GM12878 (cell line): ENCODE measurements around the gene LRRC31. TPM values are rescaled to one million over a fixed set of nuclear protein-coding genes. Genes with fewer than 3 reads are reported as not detected.

ENCODE experiments used
- ATAC-seq: fragments of 200-7000 bp; cut with Tn5 transposase; 3 replicates; pipeline ENCODE4 v1.9.1; 2020; ENCODE audit warnings: mild to moderate bottlenecking, moderate library complexity
- BruUV-seq: library from RNA; stranded (reverse); fragments of 400-500 nt; replicated peaks from 2 replicates; lab custom pipeline; 2021; lab: Mats Ljungman, UMichigan
- CTCF ChIA-PET: fragments of 300-600 bp; sonication (Branson Sonifier 250); formaldehyde crosslinking; extraction: SDS; loops from one replicate; lab custom pipeline; 2021; ENCODE audit warnings: inconsistent platforms; lab: Yijun Ruan, JAX
- POLR2A ChIA-PET: fragments of 350-600 bp; formaldehyde crosslinking; extraction: SDS; loops from one replicate; lab custom pipeline; 2021; ENCODE audit warnings: inconsistent platforms; lab: Charles Lee
- RAD21 ChIA-PET: fragments of 300-600 bp; sonication (Branson Sonifier 250); formaldehyde crosslinking; loops from one replicate; lab custom pipeline; 2023; ENCODE audit warnings: antibody characterized with exemption; ENCODE audit not compliant: unreplicated experiment; lab: Charles Lee
- SMC1A ChIA-PET: fragments of 300-600 bp; sonication (Branson Sonifier 250); formaldehyde crosslinking; loops from one replicate; lab custom pipeline; 2023; ENCODE audit not compliant: unreplicated experiment, uncharacterized antibody; lab: Charles Lee
- DNase-seq: peaks from one replicate; pipeline ENCODE4 v3.0.0-alpha.2; 2011; ENCODE audit warnings: low read depth, low spot score
- FAIRE-seq: peaks from 3 replicates; lab custom pipeline; 2011; peaks lifted over from hg19 to GRCh38; lab: Jason Lieb, UNC
- H2AFZ ChIP-seq: 2 replicates; pipeline ENCODE4 v1.6.0; 2011; ENCODE audit warnings: low read depth, low read length, control low read depth; ENCODE audit not compliant: control insufficient read depth
- H3K27ac ChIP-seq: 2 replicates; pipeline ENCODE4 v1.5.1; 2011; ENCODE audit warnings: control low read depth; ENCODE audit not compliant: control insufficient read depth, insufficient read depth
- H3K27me3 ChIP-seq, 2 experiments: replicated peaks in 1 of 2; 2 replicates each; pipeline versions ENCODE4 v1.6.0 to v1.6.1; 2011; ENCODE audit warnings: low read length in 1 of 2; ENCODE audit not compliant: control insufficient read depth in 2 of 2, insufficient read depth in 2 of 2
- H3K36me3 ChIP-seq, 2 experiments: 2 replicates each; pipeline ENCODE4 v1.5.1; 2011; ENCODE audit warnings: low read length in 1 of 2; ENCODE audit not compliant: control insufficient read depth in 2 of 2, insufficient read depth in 2 of 2
- H3K4me1 ChIP-seq: 2 replicates; pipeline ENCODE4 v1.6.1; 2011; ENCODE audit warnings: mild to moderate bottlenecking, low read length, moderate library complexity, mixed read lengths; ENCODE audit not compliant: control insufficient read depth, insufficient read depth
- H3K4me2 ChIP-seq: 2 replicates; pipeline ENCODE4 v1.6.0; 2011; ENCODE audit warnings: control low read depth; ENCODE audit not compliant: control insufficient read depth, insufficient read depth
- H3K4me3 ChIP-seq: fragments of 200-600 bp; sonication (generic); 2 replicates; pipeline ENCODE4 v1.5.1; 2016
- H3K79me2 ChIP-seq: 2 replicates; pipeline ENCODE4 v1.6.0; 2011; ENCODE audit warnings: low read length; ENCODE audit not compliant: control insufficient read depth, insufficient read depth
- H3K9ac ChIP-seq: 2 replicates; pipeline ENCODE4 v1.8.0; 2011; ENCODE audit warnings: low read length, control low read depth, mixed read lengths; ENCODE audit not compliant: control insufficient read depth, insufficient read depth
- H3K9me3 ChIP-seq: replicated peaks from 3 replicates; pipeline ENCODE4 v1.5.1; 2011; ENCODE audit warnings: mild to moderate bottlenecking, low read length; ENCODE audit not compliant: control insufficient read depth, insufficient read depth
- H4K20me1 ChIP-seq: 2 replicates; pipeline ENCODE4 v1.6.0; 2011; ENCODE audit not compliant: control insufficient read depth, insufficient read depth
- BACH1 ChIP-seq: fragments of 450-650 bp; IDR thresholded peaks from 2 replicates; pipeline ENCODE4 v1.6.1; 2017; ENCODE audit warnings: mild to moderate bottlenecking, borderline replicate concordance
- CHD4 ChIP-seq: fragments of 200-600 bp; sonication (generic); IDR thresholded peaks from 2 replicates; pipeline ENCODE4 v1.6.1; 2016; ENCODE audit warnings: mild to moderate bottlenecking
- EP300 ChIP-seq, 2 experiments: fragments of 150-350 bp in 1 of 2; IDR thresholded peaks; 2 replicates each; pipeline ENCODE4 v1.6.1; 2011 to 2012; ENCODE audit warnings: low read depth in 2 of 2, low read length in 2 of 2, borderline replicate concordance in 1 of 2, improper control_type of control experiment in 1 of 2, inconsistent platforms in 1 of 2; ENCODE audit not compliant: control insufficient read depth in 1 of 2
- GABPA ChIP-seq: IDR thresholded peaks from 2 replicates; pipeline ENCODE4 v1.6.1; 2014; ENCODE audit warnings: antibody characterized with exemption, low read depth, mild to moderate bottlenecking, inconsistent platforms
- NFYA ChIP-seq: IDR thresholded peaks from 2 replicates; pipeline ENCODE4 v1.6.1; 2011; ENCODE audit warnings: low read depth, mild to moderate bottlenecking, low read length, improper control_type of control experiment, borderline replicate concordance
- RB1 ChIP-seq: fragments of 450-650 bp; formaldehyde crosslinking; IDR thresholded peaks from 2 replicates; pipeline ENCODE4 v1.6.1; 2017; ENCODE audit warnings: mild to moderate bottlenecking, borderline replicate concordance
- RELA ChIP-seq: fragments of 450-650 bp; IDR thresholded peaks from 2 replicates; pipeline ENCODE4 v1.8.0; 2014; ENCODE audit warnings: borderline replicate concordance; ENCODE audit not compliant: partially characterized antibody
- SIN3A ChIP-seq: IDR thresholded peaks from 2 replicates; pipeline ENCODE4 v1.6.1; 2012; ENCODE audit warnings: low read depth, low read length, improper control_type of control experiment
- WGBS: methylation state at CpG from one replicate; pipeline ENCODE4 v1.1.6; 2016; ENCODE audit warnings: low lambda C conversion rate; ENCODE audit not compliant: insufficient replicate concordance, insufficient coverage; ENCODE audit errors: missing lambda C conversion rate; 5-methylcytosine and 5-hydroxymethylcytosine counted together
- in situ Hi-C: fragments of 300-500 bp; cut with MboI; formaldehyde crosslinking; loops from 9 replicates; pipeline ENCODE4 v1.14.3; 2018; ENCODE audit warnings: mixed read lengths
- intact Hi-C: fragments of 100-400 bp; cut with micrococcal nuclease; formaldehyde crosslinking; loops from one replicate; pipeline ENCODE4 v1.14.2; 2022; ENCODE audit not compliant: unreplicated experiment
- polyA plus RNA-seq, 11 experiments: library from polyadenylated mRNA; depleted of rRNA in 4 of 11; unstranded in 6 of 11; stranded (reverse) in 5 of 11; fragments of >200 nt; fragmentation: Nextera tagmentation in 4 of 11; fragmentation: Illumina TruSeq in 1 of 11; extraction: Ambion mirVana in 4 of 11; extraction: Trizol in 1 of 11; gene quantifications; 1 replicate in 1 of 11; 2 replicates in 10 of 11; pipeline versions ENCODE4 v1.2.1 to v1.2.3, GENCODE V29; 2011 to 2016; ENCODE audit warnings: inconsistent platforms in 2 of 11, missing spikeins in 2 of 11, low read depth in 1 of 11
- total RNA-seq, 4 experiments: library from RNA; depleted of rRNA in 3 of 4; stranded (reverse); fragments of >200 nt in 3 of 4; fragmentation: Illumina TruSeq in 1 of 4; extraction: Trizol in 1 of 4; gene quantifications; 2 replicates each; pipeline versions ENCODE4 v1.2.1 to v1.2.3, GENCODE V29; 2013 to 2021
- TF ChIP-seq, protein P1 (sequence below): fragments of 450-650 bp; IDR thresholded peaks from 2 replicates; pipeline ENCODE4 v1.6.1; 2017; ENCODE audit warnings: mild to moderate bottlenecking, moderate library complexity
- TF ChIP-seq, protein P2 (sequence below): IDR thresholded peaks from 2 replicates; pipeline ENCODE4 v1.6.1; 2011; ENCODE audit warnings: mild to moderate bottlenecking, low read depth, low read length, moderate library complexity; ENCODE audit not compliant: insufficient replicate concordance
- TF ChIP-seq, protein P3 (sequence below): fragments of 450-650 bp; IDR thresholded peaks from 2 replicates; pipeline ENCODE4 v1.6.1; 2016; ENCODE audit warnings: mild to moderate bottlenecking
- TF ChIP-seq, protein P4 (sequence below): IDR thresholded peaks from 2 replicates; pipeline ENCODE4 v1.6.1; 2012; ENCODE audit warnings: low read depth, low read length, improper control_type of control experiment
- TF ChIP-seq, protein P5 (sequence below): fragments of 450-650 bp; formaldehyde crosslinking; IDR thresholded peaks from 2 replicates; pipeline ENCODE4 v1.4.0; 2022; ENCODE audit warnings: mild to moderate bottlenecking, moderate library complexity

The LRRC31 gene
- total and polyA plus RNA-seq, 10 of the 15 experiments (the other 5 are each of a cell fraction or from before 2014, with no cell fraction given), result 0.04 to 0.06 (median 0.06) TPM; not detected in 7

DNA sequence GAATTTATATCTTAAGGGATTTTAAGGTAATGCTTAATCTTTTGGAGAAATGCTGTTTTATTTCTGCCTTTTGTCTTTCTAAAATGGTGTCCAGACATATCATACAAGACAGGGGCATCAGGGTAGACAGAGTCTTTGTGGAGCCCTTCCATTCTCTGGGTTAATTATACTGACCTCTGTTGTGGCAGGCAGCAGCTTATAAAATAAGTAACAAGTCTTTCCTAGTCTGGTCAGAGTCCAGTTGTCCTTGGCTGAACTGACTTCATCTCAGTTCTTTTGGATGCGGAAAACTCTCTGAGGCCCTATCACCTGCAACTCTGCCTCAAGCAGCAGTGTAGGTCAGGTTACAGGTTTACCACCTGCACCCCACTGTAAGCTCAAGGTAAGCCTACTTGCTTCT is 77.4 kb downstream of the LRRC31 start:
- ATAC-seq, result no peak
- FAIRE-seq, result no peak

More for the DNA sequence above, 77.4 kb downstream of the LRRC31 start:
- DNase-seq, result no peak
- Histone ChIP-seq H3K9me3 (no peaks in the 10 kb centered on the region), H4K20me1 (no peaks in the 10 kb centered on the region), H3K27ac (no peak overlapping the region), H3K79me2 (no peaks in the 10 kb centered on the region), H3K27me3 (no peaks in the 10 kb centered on the region), H2AFZ (no peak overlapping the region), H3K4me3 (no peak overlapping the region), H3K9ac (no peak overlapping the region), H3K4me1 (no peaks in the 10 kb centered on the region), H3K36me3 (peaks cover 0 to 9% of the 10 kb centered on the region in 2 experiments; a peak in 2 of 4 replicates), H3K4me2 (no peak overlapping the region)
- in situ Hi-C loops, result no loop called here
- intact Hi-C loops, result no loop called here
- SMC1A ChIA-PET, result interaction anchor here (0.8 kb wide), 1 partner anchor 17 kb away, joined by 4 read pairs; no protein-coding TSS in a partner anchor
- 94% methylated on average over 1 of the region's 1 CpG for WGBS
- no peak for TF ChIP-seq NFYA
- TF ChIP-seq, protein P1, sequence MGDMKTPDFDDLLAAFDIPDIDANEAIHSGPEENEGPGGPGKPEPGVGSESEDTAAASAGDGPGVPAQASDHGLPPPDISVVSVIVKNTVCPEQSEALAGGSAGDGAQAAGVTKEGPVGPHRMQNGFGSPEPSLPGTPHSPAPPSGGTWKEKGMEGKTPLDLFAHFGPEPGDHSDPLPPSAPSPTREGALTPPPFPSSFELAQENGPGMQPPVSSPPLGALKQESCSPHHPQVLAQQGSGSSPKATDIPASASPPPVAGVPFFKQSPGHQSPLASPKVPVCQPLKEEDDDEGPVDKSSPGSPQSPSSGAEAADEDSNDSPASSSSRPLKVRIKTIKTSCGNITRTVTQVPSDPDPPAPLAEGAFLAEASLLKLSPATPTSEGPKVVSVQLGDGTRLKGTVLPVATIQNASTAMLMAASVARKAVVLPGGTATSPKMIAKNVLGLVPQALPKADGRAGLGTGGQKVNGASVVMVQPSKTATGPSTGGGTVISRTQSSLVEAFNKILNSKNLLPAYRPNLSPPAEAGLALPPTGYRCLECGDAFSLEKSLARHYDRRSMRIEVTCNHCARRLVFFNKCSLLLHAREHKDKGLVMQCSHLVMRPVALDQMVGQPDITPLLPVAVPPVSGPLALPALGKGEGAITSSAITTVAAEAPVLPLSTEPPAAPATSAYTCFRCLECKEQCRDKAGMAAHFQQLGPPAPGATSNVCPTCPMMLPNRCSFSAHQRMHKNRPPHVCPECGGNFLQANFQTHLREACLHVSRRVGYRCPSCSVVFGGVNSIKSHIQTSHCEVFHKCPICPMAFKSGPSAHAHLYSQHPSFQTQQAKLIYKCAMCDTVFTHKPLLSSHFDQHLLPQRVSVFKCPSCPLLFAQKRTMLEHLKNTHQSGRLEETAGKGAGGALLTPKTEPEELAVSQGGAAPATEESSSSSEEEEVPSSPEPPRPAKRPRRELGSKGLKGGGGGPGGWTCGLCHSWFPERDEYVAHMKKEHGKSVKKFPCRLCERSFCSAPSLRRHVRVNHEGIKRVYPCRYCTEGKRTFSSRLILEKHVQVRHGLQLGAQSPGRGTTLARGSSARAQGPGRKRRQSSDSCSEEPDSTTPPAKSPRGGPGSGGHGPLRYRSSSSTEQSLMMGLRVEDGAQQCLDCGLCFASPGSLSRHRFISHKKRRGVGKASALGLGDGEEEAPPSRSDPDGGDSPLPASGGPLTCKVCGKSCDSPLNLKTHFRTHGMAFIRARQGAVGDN, result no peak
- no peak for TF ChIP-seq EP300 (IDR thresholded peaks at IDR 0.05; ENCODE audit: borderline replicate concordance in 1 of 2, control insufficient read depth in 1 of 2, low read depth in 2 of 2, low read length in 2 of 2)
- no peak for TF ChIP-seq CHD4
- TF ChIP-seq, protein P2, sequence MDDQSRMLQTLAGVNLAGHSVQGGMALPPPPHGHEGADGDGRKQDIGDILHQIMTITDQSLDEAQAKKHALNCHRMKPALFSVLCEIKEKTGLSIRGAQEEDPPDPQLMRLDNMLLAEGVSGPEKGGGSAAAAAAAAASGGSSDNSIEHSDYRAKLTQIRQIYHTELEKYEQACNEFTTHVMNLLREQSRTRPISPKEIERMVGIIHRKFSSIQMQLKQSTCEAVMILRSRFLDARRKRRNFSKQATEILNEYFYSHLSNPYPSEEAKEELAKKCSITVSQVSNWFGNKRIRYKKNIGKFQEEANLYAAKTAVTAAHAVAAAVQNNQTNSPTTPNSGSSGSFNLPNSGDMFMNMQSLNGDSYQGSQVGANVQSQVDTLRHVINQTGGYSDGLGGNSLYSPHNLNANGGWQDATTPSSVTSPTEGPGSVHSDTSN, result no peak
- TF ChIP-seq, protein P3, sequence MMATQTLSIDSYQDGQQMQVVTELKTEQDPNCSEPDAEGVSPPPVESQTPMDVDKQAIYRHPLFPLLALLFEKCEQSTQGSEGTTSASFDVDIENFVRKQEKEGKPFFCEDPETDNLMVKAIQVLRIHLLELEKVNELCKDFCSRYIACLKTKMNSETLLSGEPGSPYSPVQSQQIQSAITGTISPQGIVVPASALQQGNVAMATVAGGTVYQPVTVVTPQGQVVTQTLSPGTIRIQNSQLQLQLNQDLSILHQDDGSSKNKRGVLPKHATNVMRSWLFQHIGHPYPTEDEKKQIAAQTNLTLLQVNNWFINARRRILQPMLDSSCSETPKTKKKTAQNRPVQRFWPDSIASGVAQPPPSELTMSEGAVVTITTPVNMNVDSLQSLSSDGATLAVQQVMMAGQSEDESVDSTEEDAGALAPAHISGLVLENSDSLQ, result no peak
- no peak for TF ChIP-seq RELA
- TF ChIP-seq, protein P4, sequence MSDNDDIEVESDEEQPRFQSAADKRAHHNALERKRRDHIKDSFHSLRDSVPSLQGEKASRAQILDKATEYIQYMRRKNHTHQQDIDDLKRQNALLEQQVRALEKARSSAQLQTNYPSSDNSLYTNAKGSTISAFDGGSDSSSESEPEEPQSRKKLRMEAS, result no peak
- TF ChIP-seq RB1, result no peak
- TF ChIP-seq BACH1, result no peak
- TF ChIP-seq SIN3A, result no peak
- TF ChIP-seq, protein P5, sequence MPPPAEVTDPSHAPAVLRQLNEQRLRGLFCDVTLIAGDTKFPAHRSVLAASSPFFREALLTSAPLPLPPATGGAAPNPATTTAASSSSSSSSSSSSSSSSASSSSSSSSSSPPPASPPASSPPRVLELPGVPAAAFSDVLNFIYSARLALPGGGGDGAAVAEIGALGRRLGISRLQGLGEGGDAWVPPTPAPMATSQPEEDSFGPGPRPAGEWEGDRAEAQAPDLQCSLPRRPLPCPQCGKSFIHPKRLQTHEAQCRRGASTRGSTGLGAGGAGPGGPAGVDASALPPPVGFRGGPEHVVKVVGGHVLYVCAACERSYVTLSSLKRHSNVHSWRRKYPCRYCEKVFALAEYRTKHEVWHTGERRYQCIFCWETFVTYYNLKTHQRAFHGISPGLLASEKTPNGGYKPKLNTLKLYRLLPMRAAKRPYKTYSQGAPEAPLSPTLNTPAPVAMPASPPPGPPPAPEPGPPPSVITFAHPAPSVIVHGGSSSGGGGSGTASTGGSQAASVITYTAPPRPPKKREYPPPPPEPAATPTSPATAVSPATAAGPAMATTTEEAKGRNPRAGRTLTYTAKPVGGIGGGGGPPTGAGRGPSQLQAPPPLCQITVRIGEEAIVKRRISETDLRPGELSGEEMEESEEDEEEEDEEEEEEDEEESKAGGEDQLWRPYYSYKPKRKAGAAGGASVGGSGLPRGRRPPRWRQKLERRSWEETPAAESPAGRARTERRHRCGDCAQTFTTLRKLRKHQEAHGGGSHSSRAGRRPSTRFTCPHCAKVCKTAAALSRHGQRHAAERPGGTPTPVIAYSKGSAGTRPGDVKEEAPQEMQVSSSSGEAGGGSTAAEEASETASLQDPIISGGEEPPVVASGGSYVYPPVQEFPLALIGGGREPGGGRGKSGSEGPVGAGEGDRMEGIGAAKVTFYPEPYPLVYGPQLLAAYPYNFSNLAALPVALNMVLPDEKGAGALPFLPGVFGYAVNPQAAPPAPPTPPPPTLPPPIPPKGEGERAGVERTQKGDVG (CRISPR knock-in tag), result no peak
- TF ChIP-seq GABPA, result no peak
- BruUV-seq, result no TSS peak
- POLR2A ChIA-PET, result no interaction called here
- RAD21 ChIA-PET, result no interaction called here
- CTCF ChIA-PET, result no interaction called here
